GM18870 (cell line): ENCODE measurements around the gene TRAK1.
"Not testable (repeated sequence)": the region's sequence is repeated elsewhere in the genome, so short reads cannot be mapped to it uniquely, and the experiment has no call there.

ENCODE experiments used
- ATAC-seq: cut with Tn5 transposase; IDR thresholded peaks from one replicate; pipeline ENCODE4 v1.9.1; 2021; ENCODE audit warnings: moderate library complexity; ENCODE audit not compliant: unreplicated experiment

The TRAK1 gene

GRCh38 chr3:42090973-42091731, at the start of gene TRAK1:
Gene TRAK1 (plus strand): TSS chr3:42091357. CDS start chr3:42091470, 113 bp downstream.
- no peak for ATAC-seq

- no peak for ATAC-seq
Measured at GRCh38 chr3:42042747-42043098, 48.4 kb upstream of the TRAK1 start.

GRCh38 chr3:42043099-42043813, 47.9 kb upstream of the TRAK1 start:
- no peak for ATAC-seq

- ATAC-seq = no peak
Measured at GRCh38 chr3:42045708-42046243, 45.4 kb upstream of the TRAK1 start.

- not testable (repeated sequence) for ATAC-seq
Measured at GRCh38 chr3:42048526-42048925, 42.6 kb upstream of the TRAK1 start.

- no peak for ATAC-seq
Measured at GRCh38 chr3:42050126-42050525, 41.0 kb upstream of the TRAK1 start.

GRCh38 chr3:42051384-42052131, 39.6 kb upstream of the TRAK1 start:
- peak; percentile 33 for ATAC-seq

- peak; percentile 66 for ATAC-seq
Measured at GRCh38 chr3:42052132-42052483, 39.0 kb upstream of the TRAK1 start.

- no peak for ATAC-seq
Measured at GRCh38 chr3:42052484-42053351, 38.4 kb upstream of the TRAK1 start.

GRCh38 chr3:42053476-42053875, 37.7 kb upstream of the TRAK1 start:
- no peak for ATAC-seq

- no peak for ATAC-seq
Measured at GRCh38 chr3:42055291-42055690, 35.9 kb upstream of the TRAK1 start.

GRCh38 chr3:42056840-42057239, 34.3 kb upstream of the TRAK1 start:
- no peak for ATAC-seq

GRCh38 chr3:42057561-42058211, 33.5 kb upstream of the TRAK1 start:
- ATAC-seq = no peak

- ATAC-seq = no peak
Measured at GRCh38 chr3:42061025-42061712, 30.0 kb upstream of the TRAK1 start.

- ATAC-seq = no peak
Measured at GRCh38 chr3:42061713-42062380, 29.3 kb upstream of the TRAK1 start.

- no peak for ATAC-seq
Measured at GRCh38 chr3:42062464-42062863, 28.7 kb upstream of the TRAK1 start.

- ATAC-seq = no peak
Measured at GRCh38 chr3:42063888-42064287, 27.3 kb upstream of the TRAK1 start.

GRCh38 chr3:42066516-42067181, 24.5 kb upstream of the TRAK1 start:
- no peak for ATAC-seq
